Inflammatory macrophage treated with lipopolysaccharide for 1 hour (primary cell): ENCODE measurements around the gene MGST2.

Source experiments
- DNase-seq, 2 donors: peaks; one replicate each; pipeline ENCODE4 v3.0.0-alpha.2; 2020 to 2022

MGST2 gene

GRCh38 chr4:139744232-139744631, 78.6 kb downstream of the MGST2 start:
- no peak for DNase-seq

- no peak for DNase-seq
Measured at GRCh38 chr4:139745111-139745639, 79.6 kb downstream of the MGST2 start.

- DNase-seq: no peak
Measured at GRCh38 chr4:139746431-139747171, 81.0 kb downstream of the MGST2 start.

- no peak for DNase-seq
Measured at GRCh38 chr4:139749338-139749737, 83.7 kb downstream of the MGST2 start.

- DNase-seq: no peak
Measured at GRCh38 chr4:139749835-139750498, 84.3 kb downstream of the MGST2 start.

GRCh38 chr4:139753686-139754085, 88.1 kb downstream of the MGST2 start:
- no peak for DNase-seq
